NCI-H146 (cell line): ENCODE results near the gene DCP1A.
"Not testable (repeated sequence)": the region's sequence is repeated elsewhere in the genome, so short reads cannot be mapped to it uniquely, and the experiment has no call there.

Experiments
- DNase-seq: peaks from one replicate; lab custom pipeline; 2025; lab: John Stamatoyannopoulos, UW

The DCP1A gene

GRCh38 chr3:53264718-53265117 lies 82.6 kb downstream of the DCP1A start:
- no peak for DNase-seq

DNA sequence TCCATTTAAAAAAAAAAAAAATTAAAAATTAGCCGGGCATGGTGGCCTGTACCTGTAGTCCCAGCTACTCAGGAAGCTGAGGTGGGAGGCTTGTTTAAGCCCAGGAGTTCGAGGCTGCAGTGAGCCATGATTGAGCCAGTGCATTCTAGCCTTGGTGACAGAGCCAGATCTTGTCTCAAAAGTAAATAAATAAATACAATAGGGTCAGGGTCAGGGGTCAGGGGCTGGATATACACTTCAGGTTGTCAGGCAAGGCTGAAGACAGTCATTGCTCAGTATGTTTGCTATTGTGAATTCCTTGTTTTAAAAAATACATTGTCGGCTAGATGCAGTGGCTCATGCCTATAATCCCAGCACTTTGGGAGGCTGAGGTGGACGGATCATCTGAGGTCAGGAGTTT lies 83.4 kb downstream of the DCP1A start:
- DNase-seq, result no peak

DNA sequence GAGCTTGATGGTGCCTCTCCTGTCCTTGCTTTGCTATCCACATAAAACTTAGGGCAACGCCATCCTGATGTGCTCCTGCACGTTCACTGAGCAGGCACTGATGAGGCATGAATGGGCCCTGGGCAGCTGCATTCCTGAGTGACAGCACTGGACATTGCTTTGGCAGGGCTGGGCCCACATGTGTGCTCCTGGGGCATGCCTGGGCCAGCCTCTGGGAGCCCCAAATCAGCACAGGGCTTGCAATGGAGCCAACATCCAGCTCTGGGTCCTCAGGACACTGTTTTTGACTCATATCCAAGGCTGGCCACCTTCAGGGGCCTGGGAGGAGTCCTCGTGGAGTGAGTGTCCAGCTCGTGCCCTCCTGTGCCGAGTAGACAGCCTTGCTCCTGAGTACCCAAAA lies 85.6 kb downstream of the DCP1A start:
- DNase-seq, result no peak

DNA sequence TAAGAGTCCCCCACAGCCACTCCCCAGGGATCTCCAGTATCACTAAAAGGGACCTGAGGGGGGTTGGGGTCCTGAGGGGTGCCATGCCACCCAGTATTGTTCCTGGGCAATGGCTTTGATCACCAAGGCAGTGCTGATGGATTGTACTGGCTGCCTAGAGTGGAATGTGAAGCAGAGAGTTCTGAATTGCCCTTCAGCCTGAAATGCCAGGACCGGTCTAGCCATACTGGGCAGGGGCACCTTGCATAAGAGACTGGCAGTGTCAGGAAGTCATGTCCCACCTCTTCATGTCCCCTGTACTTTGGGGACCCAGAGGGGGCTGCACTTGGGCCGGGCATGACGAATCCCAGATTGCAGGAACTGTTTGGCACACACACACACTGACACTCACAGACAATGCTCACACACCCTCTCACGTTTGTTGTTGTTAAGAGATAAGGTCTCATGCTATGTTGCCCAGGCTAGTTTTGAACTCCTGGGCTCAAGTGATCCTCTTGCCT lies 87.0 kb downstream of the DCP1A start:
- no peak for DNase-seq

- DNase-seq, result no peak
These were observed 87.7 kb downstream of the DCP1A start for GRCh38 chr3:53259427-53260259.

GRCh38 chr3:53258600-53259426 lies 88.5 kb downstream of the DCP1A start:
- DNase-seq, result peak; percentile 32

GRCh38 chr3:53257465-53257864 lies 89.9 kb downstream of the DCP1A start:
- no peak for DNase-seq

DNA sequence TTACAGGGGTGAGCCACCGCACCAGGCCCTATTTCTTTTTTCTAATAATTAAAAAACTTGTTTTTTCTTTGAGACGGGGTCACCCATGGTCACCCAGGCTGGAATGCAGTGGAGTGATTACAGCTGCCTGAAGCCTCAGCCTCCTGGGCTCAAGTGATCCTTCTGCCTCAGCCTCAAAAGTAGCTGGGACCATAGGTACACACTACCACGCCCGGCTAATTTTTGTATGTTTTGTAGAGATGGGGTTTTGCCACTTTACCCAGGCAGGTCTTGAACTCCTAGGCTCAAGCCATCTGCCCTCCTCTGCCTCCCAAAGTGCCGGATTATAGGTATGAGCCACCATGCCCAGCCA lies 90.7 kb downstream of the DCP1A start:
- no peak for DNase-seq

- DNase-seq, result peak; percentile 81
These were observed 91.3 kb downstream of the DCP1A start, which contains the start of gene TKT for GRCh38 chr3:53255775-53256703. TKT (minus strand) TSS chr3:53256022; CDS start chr3:53255942, 80 bp downstream.

DNA sequence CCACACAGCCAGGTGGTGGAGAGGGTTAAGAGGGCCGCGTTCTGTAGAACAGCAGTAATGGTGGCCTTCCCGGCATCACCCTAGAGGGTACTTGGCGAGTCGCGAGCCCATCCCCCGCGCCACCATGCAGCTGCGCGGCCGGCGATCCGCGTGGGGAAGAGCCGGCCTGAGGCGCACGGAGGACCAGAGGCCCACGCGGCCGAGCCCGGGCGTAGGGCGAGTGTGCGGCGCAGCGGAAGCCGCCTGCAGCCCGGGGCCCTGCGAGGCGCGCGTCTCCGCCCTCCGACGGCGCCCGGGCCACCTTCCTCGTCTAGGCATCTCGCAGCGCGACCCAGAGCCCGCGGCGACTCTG lies 91.9 kb downstream of the DCP1A start:
- DNase-seq, result no peak

DNA sequence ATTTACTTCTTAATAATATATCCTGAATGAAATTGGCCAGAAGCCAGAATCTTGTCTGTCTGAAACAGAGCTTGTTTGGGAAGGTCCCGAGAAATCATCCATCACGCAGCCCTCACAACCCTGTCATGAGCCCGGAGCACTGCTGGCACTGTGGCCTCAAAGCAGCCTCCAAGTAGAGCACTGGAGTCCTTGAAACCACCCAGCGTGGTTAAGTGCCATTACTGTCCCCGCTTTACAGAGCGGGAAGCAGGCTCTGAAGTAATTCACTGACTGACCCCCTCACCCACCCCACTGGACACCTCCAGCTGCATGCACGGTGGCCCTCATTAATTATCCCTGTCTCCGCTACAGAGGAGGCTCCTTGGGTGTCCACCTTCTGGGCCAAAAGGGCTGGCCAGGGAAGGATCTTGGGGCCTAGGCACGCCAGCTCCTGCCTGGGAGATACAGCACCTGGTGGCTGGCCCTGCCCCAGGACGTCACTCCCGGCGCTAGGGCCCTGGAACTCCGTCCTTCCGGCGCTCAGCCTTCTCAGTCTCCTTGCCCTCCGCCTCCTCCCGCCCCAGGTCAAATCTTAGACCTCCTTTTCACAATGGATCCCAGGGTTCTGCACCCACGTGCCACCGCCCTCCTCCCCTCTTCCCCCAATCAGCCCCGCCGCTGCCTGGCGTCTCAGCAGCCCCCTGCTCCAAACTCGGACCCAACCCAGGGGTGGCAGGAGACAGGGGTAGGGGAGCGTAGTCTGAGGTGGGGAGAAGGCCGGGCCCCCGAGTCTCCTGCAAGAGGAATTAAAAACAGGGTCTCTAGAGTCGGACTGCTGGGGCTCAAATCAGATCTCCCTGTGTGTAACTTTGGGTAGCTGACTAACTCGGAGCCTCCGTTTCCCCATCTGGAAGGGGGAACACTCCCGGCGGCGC lies 92.6 kb downstream of the DCP1A start:
- peak; percentile 52 for DNase-seq

DNA sequence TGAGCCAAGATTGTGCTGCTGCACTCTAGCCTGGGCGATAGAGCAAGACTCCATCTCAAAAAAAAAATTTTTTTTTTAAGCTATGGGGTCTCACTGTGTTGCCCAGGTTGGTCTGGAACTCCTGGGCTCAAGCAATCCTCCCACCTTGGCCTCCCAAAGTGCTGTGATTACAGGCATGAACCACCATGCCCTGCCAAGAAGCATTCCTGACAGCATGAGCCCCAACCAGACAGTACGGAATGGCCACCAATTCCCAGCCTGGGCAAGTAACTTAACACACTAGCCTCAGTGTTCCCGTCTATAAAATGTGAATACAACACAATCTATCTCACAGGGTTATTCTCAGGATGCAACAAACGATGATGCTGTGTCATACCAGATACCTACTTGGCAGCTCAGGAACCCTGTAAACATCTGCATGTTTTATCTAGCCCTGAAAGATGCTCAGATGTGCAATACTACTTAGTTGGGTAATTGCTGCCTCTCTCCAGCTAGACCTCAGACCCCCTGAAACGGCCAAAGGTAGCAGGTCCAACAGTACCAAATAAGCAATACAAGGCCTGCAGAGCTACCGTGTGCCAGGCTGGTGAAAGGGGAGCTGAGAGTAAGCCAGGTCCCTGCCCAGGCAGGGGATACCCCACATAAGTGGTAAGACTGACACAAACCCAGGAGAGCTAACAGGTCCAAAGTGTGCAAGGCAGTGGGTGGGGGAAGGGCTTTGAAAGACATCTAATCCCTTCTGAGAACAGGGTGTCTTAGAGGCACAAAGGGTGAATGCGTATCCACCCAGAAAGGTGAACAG lies 93.4 kb downstream of the DCP1A start:
- DNase-seq, result no peak

DNA sequence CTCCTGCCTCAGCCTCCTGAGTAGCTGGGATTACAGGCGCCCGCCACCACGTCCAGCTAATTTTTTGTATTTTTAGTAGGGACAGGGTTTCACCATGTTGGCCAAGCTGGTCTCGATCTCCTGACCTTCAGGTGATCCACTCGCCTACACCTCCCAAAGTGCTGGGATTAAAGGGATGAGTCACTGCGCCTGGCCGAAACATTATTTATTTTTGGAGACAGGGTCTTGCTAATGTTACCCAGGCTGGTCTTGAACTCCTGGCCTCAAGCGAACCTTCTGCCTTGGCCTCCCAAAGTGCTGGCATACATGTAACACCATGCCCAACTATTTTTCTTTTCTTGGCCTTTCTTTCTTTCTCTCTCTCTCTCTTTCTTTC lies 94.4 kb downstream of the DCP1A start:
- DNase-seq, result not testable (repeated sequence)

DNA sequence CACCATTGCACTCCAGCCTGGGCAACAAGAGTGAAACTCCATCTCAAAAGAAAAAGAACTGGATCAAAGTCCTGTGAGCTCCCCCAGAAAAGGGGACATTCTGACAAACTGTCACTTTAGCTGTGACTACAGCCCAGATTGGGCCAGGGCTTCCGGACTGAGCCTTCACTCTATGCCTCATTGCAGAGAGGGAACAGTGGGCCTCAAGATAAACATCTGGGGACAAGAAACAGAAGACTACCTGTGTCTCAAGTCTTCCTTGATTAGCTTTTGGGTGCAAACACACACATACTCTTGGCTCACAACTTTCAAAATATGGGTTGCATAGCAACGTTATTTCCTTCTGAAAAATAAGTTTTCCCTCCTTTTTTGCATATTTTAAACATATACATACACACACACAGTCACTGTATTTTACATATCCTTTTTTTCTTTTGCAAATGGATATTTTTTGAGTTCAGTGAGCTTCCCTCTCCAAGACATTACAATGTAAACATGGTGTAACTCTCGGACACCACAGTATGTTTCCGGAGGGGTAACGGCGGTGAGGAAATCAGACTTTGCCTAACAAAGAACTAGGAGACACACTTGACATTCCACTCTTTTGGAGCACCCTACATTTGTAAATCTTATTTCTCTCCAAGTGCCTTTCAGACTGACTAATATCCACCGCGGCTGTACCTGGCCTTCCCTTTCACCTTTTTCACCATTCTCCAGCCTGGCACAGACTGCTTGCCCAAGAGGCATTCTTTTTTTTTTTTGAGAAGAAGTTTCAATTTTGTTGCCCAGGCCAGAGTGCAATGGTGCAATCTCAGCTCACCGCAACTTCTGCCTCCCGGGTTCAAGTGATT lies 95.0 kb downstream of the DCP1A start:
- no peak for DNase-seq

GRCh38 chr3:53250881-53251605 lies 96.3 kb downstream of the DCP1A start:
- DNase-seq, result no peak

- DNase-seq, result no peak
These were observed 96.9 kb downstream of the DCP1A start for GRCh38 chr3:53250453-53250852.

- DNase-seq, result no peak
These were observed 99.2 kb downstream of the DCP1A start for GRCh38 chr3:53248161-53248560.

DNA sequence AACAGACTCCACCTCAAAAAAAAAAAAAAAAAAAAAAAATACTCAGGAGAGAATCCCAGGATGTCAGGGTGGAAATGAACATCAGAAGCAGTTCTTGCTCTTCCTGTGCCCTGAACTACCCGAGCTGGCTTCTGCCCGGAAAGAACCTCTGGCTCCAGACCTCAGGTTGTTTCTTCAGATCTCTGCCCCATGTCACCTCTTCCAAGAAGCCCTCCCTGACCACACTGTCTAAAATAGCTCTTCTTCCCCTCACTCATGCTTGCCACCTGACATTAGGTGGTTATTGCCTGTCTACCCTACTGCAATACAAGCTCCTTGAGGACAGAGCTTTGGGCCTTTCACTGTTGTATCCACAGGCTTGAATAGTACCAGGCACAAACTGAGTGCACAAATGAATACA lies 99.7 kb downstream of the DCP1A start:
- no peak for DNase-seq

- DNase-seq, result no peak
These were observed 103.1 kb downstream of the DCP1A start for GRCh38 chr3:53244271-53244670.
